ENCODE measurements around the gene NFIA.

DNA sequence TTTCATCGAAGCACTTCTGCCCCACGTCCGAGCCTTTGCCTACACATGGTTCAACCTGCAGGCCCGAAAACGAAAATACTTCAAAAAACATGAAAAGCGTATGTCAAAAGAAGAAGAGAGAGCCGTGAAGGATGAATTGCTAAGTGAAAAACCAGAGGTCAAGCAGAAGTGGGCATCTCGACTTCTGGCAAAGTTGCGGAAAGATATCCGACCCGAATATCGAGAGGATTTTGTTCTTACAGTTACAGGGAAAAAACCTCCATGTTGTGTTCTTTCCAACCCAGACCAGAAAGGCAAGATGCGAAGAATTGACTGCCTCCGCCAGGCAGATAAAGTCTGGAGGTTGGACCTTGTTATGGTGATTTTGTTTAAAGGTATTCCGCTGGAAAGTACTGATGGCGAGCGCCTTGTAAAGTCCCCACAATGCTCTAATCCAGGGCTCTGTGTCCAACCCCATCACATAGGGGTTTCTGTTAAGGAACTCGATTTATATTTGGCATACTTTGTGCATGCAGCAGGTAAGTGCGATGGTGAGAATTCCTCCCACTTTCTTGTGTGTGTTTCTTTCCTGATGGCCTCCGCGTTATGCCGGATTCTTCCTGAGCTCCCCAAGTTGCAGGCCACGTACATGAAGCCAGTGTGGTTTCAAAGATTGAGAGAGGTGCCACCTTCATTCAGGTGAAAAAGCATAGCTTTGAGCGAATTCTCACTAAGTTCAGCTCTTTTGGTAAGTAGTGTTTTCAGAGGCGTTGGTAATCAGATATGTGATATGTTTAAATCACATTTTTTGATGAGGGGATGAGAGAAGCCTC is 6.0 kb downstream of the NFIA start:
- TF ChIP-seq, protein P1, sequence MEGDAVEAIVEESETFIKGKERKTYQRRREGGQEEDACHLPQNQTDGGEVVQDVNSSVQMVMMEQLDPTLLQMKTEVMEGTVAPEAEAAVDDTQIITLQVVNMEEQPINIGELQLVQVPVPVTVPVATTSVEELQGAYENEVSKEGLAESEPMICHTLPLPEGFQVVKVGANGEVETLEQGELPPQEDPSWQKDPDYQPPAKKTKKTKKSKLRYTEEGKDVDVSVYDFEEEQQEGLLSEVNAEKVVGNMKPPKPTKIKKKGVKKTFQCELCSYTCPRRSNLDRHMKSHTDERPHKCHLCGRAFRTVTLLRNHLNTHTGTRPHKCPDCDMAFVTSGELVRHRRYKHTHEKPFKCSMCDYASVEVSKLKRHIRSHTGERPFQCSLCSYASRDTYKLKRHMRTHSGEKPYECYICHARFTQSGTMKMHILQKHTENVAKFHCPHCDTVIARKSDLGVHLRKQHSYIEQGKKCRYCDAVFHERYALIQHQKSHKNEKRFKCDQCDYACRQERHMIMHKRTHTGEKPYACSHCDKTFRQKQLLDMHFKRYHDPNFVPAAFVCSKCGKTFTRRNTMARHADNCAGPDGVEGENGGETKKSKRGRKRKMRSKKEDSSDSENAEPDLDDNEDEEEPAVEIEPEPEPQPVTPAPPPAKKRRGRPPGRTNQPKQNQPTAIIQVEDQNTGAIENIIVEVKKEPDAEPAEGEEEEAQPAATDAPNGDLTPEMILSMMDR (IDR thresholded peaks at IDR 0.05), result no peak
- no peak for TF ChIP-seq POLR2A (IDR thresholded peaks at IDR 0.05)
